Testis (tissue), 2 donors: ENCODE results near the gene FDPS.

ENCODE experiments used
- POLR2A ChIP-seq: fragments of 450-650 bp; IDR thresholded peaks from one replicate; pipeline ENCODE4 v1.6.1; 2017; ENCODE audit warnings: antibody characterized with exemption, mild to moderate bottlenecking, moderate library complexity
- TF ChIP-seq, protein P1 (sequence below), 3 experiments: fragments of 450-650 bp in 2 of 3; fragments of 200-600 bp in 1 of 3; sonication (generic) in 1 of 3; IDR thresholded peaks; one replicate each; pipeline ENCODE4 v1.5.1; 2016 to 2019; ENCODE audit warnings: antibody characterized with exemption in 3 of 3, mild to moderate bottlenecking in 2 of 3, moderate library complexity in 1 of 3

DNA sequence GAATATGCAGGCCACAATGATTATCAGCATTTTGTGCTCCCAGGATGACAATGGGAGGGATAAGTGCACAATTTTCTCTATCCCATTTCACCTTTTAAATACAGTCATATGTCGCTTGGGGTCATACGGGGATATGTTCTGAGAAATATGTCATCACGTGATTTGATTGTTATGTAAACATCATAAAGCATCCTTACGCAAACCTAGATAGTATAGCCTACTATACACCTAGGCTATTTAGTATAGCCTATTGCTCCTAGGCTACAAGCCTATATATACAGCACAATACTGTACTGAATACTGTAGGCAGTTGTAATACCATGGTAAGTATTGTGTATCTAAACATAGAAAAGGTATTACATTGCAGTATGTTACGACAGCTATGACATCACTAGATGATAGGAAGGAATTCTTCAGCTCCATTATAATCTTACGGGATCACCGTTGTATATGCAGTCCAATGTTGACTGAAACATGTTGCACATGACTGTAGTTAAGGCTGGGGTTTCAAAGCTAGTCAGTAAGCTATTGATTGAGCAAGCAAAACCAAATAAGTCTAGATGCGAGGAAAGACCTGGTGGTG lies 30.9 kb downstream of the FDPS start:
- TF ChIP-seq, protein P1, sequence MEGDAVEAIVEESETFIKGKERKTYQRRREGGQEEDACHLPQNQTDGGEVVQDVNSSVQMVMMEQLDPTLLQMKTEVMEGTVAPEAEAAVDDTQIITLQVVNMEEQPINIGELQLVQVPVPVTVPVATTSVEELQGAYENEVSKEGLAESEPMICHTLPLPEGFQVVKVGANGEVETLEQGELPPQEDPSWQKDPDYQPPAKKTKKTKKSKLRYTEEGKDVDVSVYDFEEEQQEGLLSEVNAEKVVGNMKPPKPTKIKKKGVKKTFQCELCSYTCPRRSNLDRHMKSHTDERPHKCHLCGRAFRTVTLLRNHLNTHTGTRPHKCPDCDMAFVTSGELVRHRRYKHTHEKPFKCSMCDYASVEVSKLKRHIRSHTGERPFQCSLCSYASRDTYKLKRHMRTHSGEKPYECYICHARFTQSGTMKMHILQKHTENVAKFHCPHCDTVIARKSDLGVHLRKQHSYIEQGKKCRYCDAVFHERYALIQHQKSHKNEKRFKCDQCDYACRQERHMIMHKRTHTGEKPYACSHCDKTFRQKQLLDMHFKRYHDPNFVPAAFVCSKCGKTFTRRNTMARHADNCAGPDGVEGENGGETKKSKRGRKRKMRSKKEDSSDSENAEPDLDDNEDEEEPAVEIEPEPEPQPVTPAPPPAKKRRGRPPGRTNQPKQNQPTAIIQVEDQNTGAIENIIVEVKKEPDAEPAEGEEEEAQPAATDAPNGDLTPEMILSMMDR (IDR thresholded peaks at IDR 0.05): no peak
- TF ChIP-seq POLR2A: no peak
